Measurements from ENCODE around the gene LAMP5. TPM values are rescaled to one million over a fixed set of nuclear protein-coding genes. Genes with fewer than 3 reads are reported as not detected.

Gene LAMP5
- total RNA-seq, 6 experiments from 2014 or later, result 0.10 TPM; not detected in 5

DNA sequence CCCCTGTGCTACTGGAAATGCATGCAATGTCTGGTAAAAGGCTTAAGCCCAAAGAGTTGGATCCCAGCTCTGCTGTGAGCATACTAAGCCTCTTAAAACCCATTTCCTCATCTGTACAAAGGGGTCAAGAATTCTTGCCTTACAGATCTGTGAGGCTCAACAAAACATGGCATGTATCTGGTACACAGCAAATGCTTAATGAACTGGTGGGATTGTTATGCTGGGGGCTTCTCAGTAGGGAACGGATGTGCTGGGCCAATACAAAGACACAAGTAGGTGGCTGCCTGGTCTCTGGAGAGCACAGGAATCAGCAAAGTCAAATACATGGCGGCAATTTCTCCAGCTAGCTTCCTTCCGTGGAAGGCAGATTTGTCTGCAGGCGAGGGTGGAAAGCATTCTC lies 62.3 kb downstream of the LAMP5 start:
- Histone ChIP-seq H3K4me1 (no peaks in the 10 kb centered on the region), H3K9me3 (no peaks in the 10 kb centered on the region), H3K4me3 (no peak overlapping the region), H3K27me3 (no peaks in the 10 kb centered on the region), H3K27ac (no peak overlapping the region), H3K36me3 (no peaks in the 10 kb centered on the region)
- no peak for ATAC-seq
- no peak for DNase-seq
- TF ChIP-seq, protein P1, sequence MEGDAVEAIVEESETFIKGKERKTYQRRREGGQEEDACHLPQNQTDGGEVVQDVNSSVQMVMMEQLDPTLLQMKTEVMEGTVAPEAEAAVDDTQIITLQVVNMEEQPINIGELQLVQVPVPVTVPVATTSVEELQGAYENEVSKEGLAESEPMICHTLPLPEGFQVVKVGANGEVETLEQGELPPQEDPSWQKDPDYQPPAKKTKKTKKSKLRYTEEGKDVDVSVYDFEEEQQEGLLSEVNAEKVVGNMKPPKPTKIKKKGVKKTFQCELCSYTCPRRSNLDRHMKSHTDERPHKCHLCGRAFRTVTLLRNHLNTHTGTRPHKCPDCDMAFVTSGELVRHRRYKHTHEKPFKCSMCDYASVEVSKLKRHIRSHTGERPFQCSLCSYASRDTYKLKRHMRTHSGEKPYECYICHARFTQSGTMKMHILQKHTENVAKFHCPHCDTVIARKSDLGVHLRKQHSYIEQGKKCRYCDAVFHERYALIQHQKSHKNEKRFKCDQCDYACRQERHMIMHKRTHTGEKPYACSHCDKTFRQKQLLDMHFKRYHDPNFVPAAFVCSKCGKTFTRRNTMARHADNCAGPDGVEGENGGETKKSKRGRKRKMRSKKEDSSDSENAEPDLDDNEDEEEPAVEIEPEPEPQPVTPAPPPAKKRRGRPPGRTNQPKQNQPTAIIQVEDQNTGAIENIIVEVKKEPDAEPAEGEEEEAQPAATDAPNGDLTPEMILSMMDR (IDR thresholded peaks at IDR 0.05), result no peak
- TF ChIP-seq POLR2A (IDR thresholded peaks at IDR 0.05), result no peak
- 85% methylated on average over 3 of the region's 4 CpGs for WGBS (ENCODE audit: insufficient coverage, low coverage, low lambda C conversion rate, missing lambda C conversion rate)
- intact Hi-C loops (cut with DNase I), result no loop called here

DNA sequence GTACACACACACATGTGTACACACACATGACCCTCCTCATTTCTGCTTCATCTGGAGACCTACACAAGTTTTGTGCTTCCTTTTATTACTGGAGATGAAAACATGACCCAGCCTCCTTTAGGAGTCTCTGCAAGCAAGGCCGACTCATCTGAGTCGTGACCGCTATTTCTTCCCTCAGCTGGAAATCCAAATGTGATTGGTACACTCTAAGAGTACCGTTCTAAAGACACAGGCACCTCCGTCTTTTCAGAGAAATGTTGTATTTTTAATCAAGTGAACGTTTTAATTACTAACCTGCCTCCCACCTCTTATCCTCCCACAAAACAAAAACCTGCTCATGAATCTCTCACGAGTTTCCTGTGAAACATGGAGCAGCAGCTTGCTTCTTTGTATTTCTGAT lies 63.0 kb downstream of the LAMP5 start:
- Histone ChIP-seq H3K4me3 (no peak overlapping the region), H3K27me3 (no peaks in the 10 kb centered on the region), H3K27ac (no peak overlapping the region), H3K36me3 (no peaks in the 10 kb centered on the region), H3K4me1 (no peaks in the 10 kb centered on the region), H3K9me3 (no peaks in the 10 kb centered on the region)
- DNase-seq (no peak), ATAC-seq (no peak)
- intact Hi-C loops (cut with DNase I), result no loop called here
- no peak for TF ChIP-seq POLR2A (IDR thresholded peaks at IDR 0.05)
- TF ChIP-seq, protein P1 (IDR thresholded peaks at IDR 0.05), result no peak
- 58% methylated on average over 7 of the region's 7 CpGs for WGBS (ENCODE audit: insufficient coverage, low coverage, low lambda C conversion rate, missing lambda C conversion rate)

DNA sequence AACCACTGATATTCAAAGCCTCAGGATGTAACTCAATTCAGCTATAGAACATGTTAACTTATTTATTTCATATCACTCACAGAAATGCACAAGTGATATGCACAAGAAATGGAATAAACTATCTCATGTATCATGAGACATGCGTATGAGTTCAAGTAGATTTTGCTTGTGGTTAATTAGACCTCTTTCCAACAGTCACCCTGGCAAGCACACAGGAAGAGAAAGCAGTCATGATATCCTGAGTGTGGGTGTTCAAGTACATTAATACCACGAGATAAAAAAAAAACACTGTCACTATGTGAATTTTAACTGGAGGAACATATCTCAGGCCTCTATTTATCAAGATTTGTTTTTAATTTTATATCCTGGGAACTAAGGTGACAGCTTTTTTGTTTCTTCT lies 64.2 kb downstream of the LAMP5 start:
- Histone ChIP-seq H3K9me3 (no peaks in the 10 kb centered on the region), H3K4me1 (no peaks in the 10 kb centered on the region), H3K36me3 (no peaks in the 10 kb centered on the region), H3K4me3 (no peak overlapping the region), H3K27ac (no peak overlapping the region), H3K27me3 (no peaks in the 10 kb centered on the region)
- DNase-seq, result no peak
- 48% methylated on average over 2 of the region's 2 CpGs for WGBS (ENCODE audit: insufficient coverage, low coverage, low lambda C conversion rate, missing lambda C conversion rate)
- ATAC-seq, result no peak
- no peak for TF ChIP-seq POLR2A (IDR thresholded peaks at IDR 0.05)
- TF ChIP-seq, protein P1 (IDR thresholded peaks at IDR 0.05), result no peak
- intact Hi-C loops (cut with DNase I), result no loop called here
